Fibroblast of villous mesenchyme (primary cell): Measurements from ENCODE around the gene NFKBIZ. TPM values are rescaled to one million over a fixed set of nuclear protein-coding genes. Genes with fewer than 3 reads are reported as not detected.
"Not testable (repeated sequence)": the region's sequence is repeated elsewhere in the genome, so short reads cannot be mapped to it uniquely, and the experiment has no call there.

Source experiments
- DNase-seq: peaks from one replicate; pipeline ENCODE4 v3.0.0-alpha.2; 2010; ENCODE audit warnings: low read depth
- H3K4me3 ChIP-seq: 2 replicates; pipeline ENCODE4 v1.5.1; 2011; ENCODE audit warnings: low read depth, mild to moderate bottlenecking, low read length
- total RNA-seq: library from RNA; depleted of rRNA; stranded (reverse); fragments of >200 nt; gene quantifications from 2 replicates; pipeline ENCODE4 v1.2.3, GENCODE V29; 2012
- TF ChIP-seq, protein P1 (sequence below): IDR thresholded peaks from 2 replicates; pipeline ENCODE4 v1.5.1; 2012; ENCODE audit warnings: low read depth, mild to moderate bottlenecking, low read length; ENCODE audit not compliant: insufficient read depth

The NFKBIZ gene
- total RNA-seq, 1 donor, result 108 TPM

DNA sequence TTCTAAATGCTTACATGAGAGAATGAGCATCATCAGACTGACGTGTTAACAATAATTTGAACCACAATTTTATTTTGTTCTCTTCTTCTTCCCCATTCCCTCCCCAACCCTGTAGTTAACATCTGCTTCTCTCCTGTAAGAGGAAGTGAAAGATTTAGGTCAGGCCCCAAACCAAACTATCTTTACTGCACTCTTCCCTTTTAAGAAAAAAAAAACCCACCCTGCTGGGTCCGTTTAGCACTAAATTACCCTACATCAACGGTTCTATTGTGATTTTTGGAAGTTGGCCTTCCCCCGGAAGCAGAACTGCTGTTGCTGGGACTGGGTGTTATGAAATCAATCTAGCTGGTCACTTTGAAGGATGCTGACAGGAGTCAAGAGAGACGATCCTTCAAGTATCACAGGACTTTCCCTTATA, 49.4 kb downstream of the NFKBIZ start:
- H3K4me3 ChIP-seq, result no peak overlapping the region
- TF ChIP-seq, protein P1, sequence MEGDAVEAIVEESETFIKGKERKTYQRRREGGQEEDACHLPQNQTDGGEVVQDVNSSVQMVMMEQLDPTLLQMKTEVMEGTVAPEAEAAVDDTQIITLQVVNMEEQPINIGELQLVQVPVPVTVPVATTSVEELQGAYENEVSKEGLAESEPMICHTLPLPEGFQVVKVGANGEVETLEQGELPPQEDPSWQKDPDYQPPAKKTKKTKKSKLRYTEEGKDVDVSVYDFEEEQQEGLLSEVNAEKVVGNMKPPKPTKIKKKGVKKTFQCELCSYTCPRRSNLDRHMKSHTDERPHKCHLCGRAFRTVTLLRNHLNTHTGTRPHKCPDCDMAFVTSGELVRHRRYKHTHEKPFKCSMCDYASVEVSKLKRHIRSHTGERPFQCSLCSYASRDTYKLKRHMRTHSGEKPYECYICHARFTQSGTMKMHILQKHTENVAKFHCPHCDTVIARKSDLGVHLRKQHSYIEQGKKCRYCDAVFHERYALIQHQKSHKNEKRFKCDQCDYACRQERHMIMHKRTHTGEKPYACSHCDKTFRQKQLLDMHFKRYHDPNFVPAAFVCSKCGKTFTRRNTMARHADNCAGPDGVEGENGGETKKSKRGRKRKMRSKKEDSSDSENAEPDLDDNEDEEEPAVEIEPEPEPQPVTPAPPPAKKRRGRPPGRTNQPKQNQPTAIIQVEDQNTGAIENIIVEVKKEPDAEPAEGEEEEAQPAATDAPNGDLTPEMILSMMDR, result no peak
- no peak for DNase-seq

DNA sequence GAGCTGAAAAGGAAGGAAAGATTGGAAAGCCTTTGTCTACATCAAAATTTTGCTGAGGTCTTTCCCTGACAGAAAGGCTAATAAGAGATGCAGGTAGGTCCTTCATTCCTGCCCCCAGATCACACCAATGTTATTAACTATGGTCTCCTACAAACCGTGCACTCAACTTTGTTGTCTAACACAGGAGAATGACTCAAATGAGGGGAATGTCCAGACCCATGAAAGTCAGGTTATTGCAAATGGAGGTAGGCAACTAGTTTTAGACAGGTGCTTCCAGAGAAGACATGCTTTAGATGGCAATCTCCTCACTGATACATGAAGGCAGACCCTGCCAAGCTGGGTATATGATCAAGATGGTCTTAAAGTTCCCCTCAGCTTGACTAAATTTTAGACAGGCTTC, 51.0 kb downstream of the NFKBIZ start:
- TF ChIP-seq, protein P1, result no peak
- no peak for DNase-seq
- H3K4me3 ChIP-seq, result no peak overlapping the region

DNA sequence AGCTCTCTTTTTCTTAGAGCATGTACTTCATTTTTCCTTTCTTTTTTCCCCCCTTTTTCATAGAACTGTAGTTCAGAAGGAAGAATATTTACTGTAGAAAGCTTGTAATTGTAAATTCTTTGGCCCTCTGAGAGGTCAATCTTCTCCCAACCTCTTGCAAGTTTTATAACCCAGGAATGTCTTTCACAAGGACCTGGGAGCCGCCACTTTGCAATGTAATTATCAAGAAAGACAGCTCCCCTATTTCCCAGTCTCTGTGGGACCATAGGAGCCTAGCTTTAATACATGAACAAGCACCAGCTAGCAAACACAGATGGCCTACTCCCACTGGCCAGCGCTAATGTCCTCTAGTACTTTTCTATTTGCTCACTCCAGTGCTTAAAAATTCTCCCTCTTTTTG, 51.4 kb downstream of the NFKBIZ start:
- DNase-seq, result peak; percentile 65
- no peak overlapping the region for H3K4me3 ChIP-seq
- TF ChIP-seq, protein P1, result no peak

DNA sequence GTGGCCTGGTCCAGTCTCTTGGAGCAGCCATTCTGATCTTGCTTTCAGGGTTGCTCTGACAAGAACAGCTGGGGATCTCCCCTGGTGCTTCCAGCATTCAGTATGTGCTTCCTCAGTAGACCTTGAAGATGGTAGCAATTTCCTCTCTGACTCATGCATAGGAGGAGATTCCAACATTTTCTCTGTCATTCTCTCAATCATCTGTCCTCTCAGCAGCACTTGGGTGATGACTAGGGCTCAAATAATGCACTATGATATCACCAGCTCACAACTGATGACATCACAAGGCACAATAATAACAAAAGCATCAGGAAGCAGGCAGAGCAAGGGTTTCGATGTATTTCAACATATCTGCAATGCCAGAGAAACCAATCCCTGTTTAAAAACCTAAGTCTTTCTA, 52.7 kb downstream of the NFKBIZ start:
- TF ChIP-seq, protein P1, result no peak
- H3K4me3 ChIP-seq, result no peak overlapping the region
- peak; percentile 79 for DNase-seq

DNA sequence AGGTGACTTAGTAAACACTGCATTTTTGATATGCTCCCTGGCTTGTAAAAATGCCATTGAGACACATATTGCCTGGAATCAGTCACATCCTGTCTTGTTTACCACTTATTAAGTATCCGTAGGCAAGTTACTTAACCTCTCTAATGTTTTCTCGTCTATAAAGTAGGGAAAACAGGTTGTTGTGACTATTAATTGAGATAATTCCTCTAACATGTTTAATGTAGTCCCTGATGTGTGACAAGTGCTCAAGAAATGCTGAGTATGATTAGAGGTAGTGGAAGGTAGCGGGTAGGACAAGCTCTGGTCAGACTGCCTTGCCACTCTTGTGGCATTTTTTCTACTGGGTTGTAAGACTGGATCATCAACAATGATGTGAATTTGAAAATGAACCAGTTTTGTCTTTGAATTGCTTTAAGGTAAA, 54.1 kb downstream of the NFKBIZ start:
- TF ChIP-seq, protein P1, result no peak
- H3K4me3 ChIP-seq, result no peak overlapping the region
- peak; percentile 78 for DNase-seq

DNA sequence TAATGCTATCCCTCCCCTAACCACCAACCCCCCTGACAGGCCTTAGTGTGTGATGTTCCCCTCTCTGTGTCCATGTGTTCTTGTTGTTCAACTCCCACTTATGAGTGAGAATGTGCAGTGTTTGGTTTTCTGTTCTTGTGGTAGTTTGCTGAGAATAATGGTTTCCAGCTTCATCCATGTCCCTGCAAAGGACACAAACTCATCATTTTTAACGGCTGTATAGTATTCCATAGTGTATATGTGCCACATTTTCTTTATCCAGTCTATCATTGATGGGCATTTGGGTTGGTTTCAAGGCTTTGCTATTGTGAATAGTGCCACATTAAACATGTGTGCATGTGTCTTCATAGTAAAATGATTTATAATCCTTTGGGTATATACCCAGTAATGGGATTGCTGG, 56.3 kb downstream of the NFKBIZ start:
- not testable (repeated sequence) for DNase-seq, H3K4me3 ChIP-seq

Other genes with a start within 250 kb of the NFKBIZ start
- 20.9 and 33.2 TPM in 2 replicates for gene ZBTB11, start 172.4 kb upstream of the NFKBIZ start, total RNA-seq
- gene RPL24, start 162.8 kb upstream of the NFKBIZ start, total RNA-seq, result 1,523 and 2,114 TPM in 2 replicates
- gene CEP97, start 124.9 kb upstream of the NFKBIZ start, total RNA-seq, result 14.2 and 24.6 TPM in 2 replicates
- gene NXPE3, start 70.3 kb upstream of the NFKBIZ start, total RNA-seq, result 14.2 and 22.0 TPM in 2 replicates